ENCODE measurements around the gene PRSS56. TPM values are rescaled to one million over a fixed set of nuclear protein-coding genes. Genes with fewer than 3 reads are reported as not detected.
A peak's percentile ranks its signal among the peaks of the same experiment; 100 is the strongest.

The PRSS56 gene
- polyA plus RNA-seq, 3 donors = not detected

DNA sequence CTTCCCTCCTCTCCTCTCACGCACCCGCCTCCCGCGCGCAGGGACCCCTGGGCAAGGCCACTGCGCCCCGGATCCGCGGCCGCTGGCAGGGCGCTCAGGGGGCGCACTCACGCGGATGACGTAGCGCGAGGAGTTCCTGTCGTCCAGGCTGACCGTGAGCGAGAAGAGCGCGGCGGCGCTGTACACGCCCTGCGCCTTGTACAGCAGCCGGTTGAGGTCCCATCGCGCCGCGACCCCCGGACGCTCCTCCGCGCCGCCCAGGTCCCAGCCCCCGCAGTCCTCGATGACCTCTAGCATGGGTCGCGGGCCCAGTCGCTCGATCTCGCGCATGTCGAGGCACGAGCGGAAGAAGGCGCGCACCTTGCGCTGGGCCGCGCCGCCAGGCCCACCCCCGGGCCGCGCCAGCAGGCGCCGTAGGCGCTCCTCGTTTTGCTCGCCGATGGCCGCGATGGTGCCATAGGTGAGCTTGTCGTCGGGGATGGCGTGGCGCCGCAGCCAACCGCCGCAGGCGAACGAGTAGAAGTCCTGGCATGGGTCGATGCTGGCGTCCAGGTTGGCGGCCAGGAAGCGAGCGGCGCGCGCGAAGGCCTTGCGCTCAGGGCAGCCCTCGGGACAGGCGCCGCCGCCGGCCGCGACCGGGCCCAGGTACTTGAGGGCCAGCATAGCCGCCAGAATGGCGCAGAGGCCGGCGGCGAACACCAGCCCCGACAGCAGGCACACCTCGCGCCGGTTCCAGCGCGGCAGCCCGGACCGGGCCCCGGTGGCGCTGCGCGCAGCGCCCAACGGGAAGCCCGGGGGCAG is 34.2 kb upstream of the PRSS56 start:
- WGBS (ENCODE audit: insufficient coverage) = 6% methylated on average over 108 of the region's 111 CpGs
- Histone ChIP-seq H3K4me1 (ENCODE audit: control insufficient read depth in 1 of 2, insufficient read depth in 2 of 2, low read length in 2 of 2) (no peaks in the 10 kb centered on the region), H3K27me3 (ENCODE audit: control insufficient read depth in 2 of 2, insufficient read depth in 2 of 2, low read length in 2 of 2) (peaks cover 15 to 46% of the 10 kb centered on the region in 2 donors), H3K36me3 (replicated peaks in 1 of 2; ENCODE audit: control insufficient read depth in 1 of 2, insufficient read depth in 2 of 2, low read length in 2 of 2) (no peaks in the 10 kb centered on the region), H3K9ac (ENCODE audit: insufficient read depth, low read length, poor library complexity, severe bottlenecking) (no peak overlapping the region), H2AFZ (ENCODE audit: insufficient read depth, low read depth, low read length, poor library complexity, severe bottlenecking) (no peak overlapping the region), H3K27ac (ENCODE audit: low read depth in 1 of 2, low read length in 2 of 2) (no peak overlapping the region), H3K9me3 (replicated peaks in 1 of 2; ENCODE audit: control insufficient read depth in 1 of 2, insufficient read depth in 1 of 2, low read length in 2 of 2) (no peaks in the 10 kb centered on the region), H3K79me2 (ENCODE audit: insufficient read depth, low read length) (no peaks in the 10 kb centered on the region), H3K4me3 (replicated peaks in 1 of 3; ENCODE audit: low read depth in 2 of 3, low read length in 3 of 3) (no peak overlapping the region), H3K4me2 (replicated peaks; ENCODE audit: extremely low read depth, low read length, poor library complexity, severe bottlenecking) (peak overlapping the region; percentile 7), H4K20me1 (ENCODE audit: insufficient read depth, low read length) (no peaks in the 10 kb centered on the region)
- no peaks in the 10 kb centered on the region for H3K4me1 Mint-ChIP-seq
- peaks cover 41 to 63% (median 47%) of the 10 kb centered on the region in 3 donors for H3K27me3 Mint-ChIP-seq (ENCODE audit: low read depth in 3 of 3)
- no peaks in the 10 kb centered on the region for H3K36me3 Mint-ChIP-seq
- intact Hi-C loops (cut with micrococcal nuclease) = no loop called here
- TF ChIP-seq, protein P1, sequence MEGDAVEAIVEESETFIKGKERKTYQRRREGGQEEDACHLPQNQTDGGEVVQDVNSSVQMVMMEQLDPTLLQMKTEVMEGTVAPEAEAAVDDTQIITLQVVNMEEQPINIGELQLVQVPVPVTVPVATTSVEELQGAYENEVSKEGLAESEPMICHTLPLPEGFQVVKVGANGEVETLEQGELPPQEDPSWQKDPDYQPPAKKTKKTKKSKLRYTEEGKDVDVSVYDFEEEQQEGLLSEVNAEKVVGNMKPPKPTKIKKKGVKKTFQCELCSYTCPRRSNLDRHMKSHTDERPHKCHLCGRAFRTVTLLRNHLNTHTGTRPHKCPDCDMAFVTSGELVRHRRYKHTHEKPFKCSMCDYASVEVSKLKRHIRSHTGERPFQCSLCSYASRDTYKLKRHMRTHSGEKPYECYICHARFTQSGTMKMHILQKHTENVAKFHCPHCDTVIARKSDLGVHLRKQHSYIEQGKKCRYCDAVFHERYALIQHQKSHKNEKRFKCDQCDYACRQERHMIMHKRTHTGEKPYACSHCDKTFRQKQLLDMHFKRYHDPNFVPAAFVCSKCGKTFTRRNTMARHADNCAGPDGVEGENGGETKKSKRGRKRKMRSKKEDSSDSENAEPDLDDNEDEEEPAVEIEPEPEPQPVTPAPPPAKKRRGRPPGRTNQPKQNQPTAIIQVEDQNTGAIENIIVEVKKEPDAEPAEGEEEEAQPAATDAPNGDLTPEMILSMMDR (IDR thresholded peaks at IDR 0.05) = no peak
- peak overlapping the region in 1 of 2 donors; percentile 77 for H3K4me3 Mint-ChIP-seq
- peaks cover 0 to 5% (median 3%) of the 10 kb centered on the region in 7 donors for H3K9me3 Mint-ChIP-seq
- H3K27ac Mint-ChIP-seq = no peak overlapping the region
- DNase-seq = no peak

DNA sequence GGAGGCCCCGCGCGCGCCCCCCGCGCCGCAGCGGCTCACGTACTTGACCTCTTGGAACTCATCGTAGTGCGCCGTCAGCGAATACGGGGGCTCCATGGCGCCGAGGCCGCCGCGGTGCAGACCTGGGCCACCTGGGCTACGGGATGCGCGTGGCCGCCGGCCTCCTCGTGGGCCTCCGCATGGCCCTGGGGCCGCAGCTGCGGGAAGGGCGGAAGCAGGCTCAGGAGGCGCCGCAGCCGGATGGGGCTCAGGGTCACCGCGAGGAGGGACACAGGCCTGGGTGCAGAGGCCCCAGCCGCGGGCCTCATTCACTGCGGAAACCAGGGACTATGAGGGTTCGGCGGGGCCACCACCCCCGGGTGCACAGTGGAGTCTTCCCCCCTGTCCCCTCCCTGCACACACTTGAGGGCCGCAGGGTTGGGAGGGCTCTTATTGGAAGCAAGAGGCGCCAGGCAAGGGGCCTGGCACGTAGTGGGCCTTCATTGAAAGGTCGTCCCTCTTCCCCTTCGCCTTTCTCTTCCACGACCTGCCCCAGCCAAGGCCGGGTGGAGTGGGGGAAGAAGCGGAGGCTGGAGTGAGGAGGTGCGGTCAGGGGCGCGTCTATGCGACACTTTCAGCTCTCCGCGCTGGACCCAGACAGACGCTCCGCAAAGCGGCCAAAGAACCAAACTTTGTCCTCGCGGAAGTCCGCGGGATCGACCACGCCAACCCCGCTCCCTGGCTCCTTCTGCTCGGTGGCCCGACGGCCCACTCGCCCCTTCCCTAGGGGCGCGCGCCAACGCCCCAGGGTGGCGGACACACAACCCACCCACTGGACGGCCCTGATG is 33.4 kb upstream of the PRSS56 start:
- Mint-ChIP-seq H3K4me1 (no peaks in the 10 kb centered on the region), H3K27ac (no peak overlapping the region), H3K36me3 (no peaks in the 10 kb centered on the region), H3K9me3 (peaks cover 0 to 5% (median 3%) of the 10 kb centered on the region in 7 donors), H3K4me3 (peak overlapping the region in 1 of 2 donors; percentile 74), H3K27me3 (ENCODE audit: low read depth in 3 of 3) (peaks cover 41 to 65% (median 47%) of the 10 kb centered on the region in 3 donors)
- Histone ChIP-seq H3K9me3 (replicated peaks in 1 of 2; ENCODE audit: control insufficient read depth in 1 of 2, insufficient read depth in 1 of 2, low read length in 2 of 2) (no peaks in the 10 kb centered on the region), H4K20me1 (ENCODE audit: insufficient read depth, low read length) (no peaks in the 10 kb centered on the region), H3K4me2 (replicated peaks; ENCODE audit: extremely low read depth, low read length, poor library complexity, severe bottlenecking) (peak overlapping the region; percentile 26), H3K9ac (ENCODE audit: insufficient read depth, low read length, poor library complexity, severe bottlenecking) (no peak overlapping the region), H3K4me1 (ENCODE audit: control insufficient read depth in 1 of 2, insufficient read depth in 2 of 2, low read length in 2 of 2) (no peaks in the 10 kb centered on the region), H3K4me3 (replicated peaks in 1 of 3; ENCODE audit: low read depth in 2 of 3, low read length in 3 of 3) (no peak overlapping the region), H2AFZ (ENCODE audit: insufficient read depth, low read depth, low read length, poor library complexity, severe bottlenecking) (no peak overlapping the region), H3K27ac (ENCODE audit: low read depth in 1 of 2, low read length in 2 of 2) (no peak overlapping the region), H3K36me3 (replicated peaks in 1 of 2; ENCODE audit: control insufficient read depth in 1 of 2, insufficient read depth in 2 of 2, low read length in 2 of 2) (no peaks in the 10 kb centered on the region), H3K27me3 (ENCODE audit: control insufficient read depth in 2 of 2, insufficient read depth in 2 of 2, low read length in 2 of 2) (peaks cover 15 to 46% of the 10 kb centered on the region in 2 donors), H3K79me2 (ENCODE audit: insufficient read depth, low read length) (no peaks in the 10 kb centered on the region)
- TF ChIP-seq, protein P1 (IDR thresholded peaks at IDR 0.05) = no peak
- intact Hi-C loops (cut with micrococcal nuclease) = no loop called here
- WGBS (ENCODE audit: insufficient coverage) = 4% methylated on average over 63 of the region's 74 CpGs
- DNase-seq = no peak

Data from CD14-positive monocyte (primary cell).